Superior temporal gyrus (tissue), 1 donor: Measurements from ENCODE around the gene SYPL1.
A peak's percentile ranks its signal among the peaks of the same experiment; 100 is the strongest.

ENCODE experiments used
- DNase-seq: peaks from one replicate; pipeline ENCODE4 v3.0.0-alpha.2; 2016; ENCODE audit errors: extremely low spot score

The SYPL1 gene

GRCh38 chr7:106092204-106092603 lies 19.9 kb downstream of the SYPL1 start:
- DNase-seq = no peak

- no peak for DNase-seq
Measured at GRCh38 chr7:106089647-106090046, 22.5 kb downstream of the SYPL1 start.

DNA sequence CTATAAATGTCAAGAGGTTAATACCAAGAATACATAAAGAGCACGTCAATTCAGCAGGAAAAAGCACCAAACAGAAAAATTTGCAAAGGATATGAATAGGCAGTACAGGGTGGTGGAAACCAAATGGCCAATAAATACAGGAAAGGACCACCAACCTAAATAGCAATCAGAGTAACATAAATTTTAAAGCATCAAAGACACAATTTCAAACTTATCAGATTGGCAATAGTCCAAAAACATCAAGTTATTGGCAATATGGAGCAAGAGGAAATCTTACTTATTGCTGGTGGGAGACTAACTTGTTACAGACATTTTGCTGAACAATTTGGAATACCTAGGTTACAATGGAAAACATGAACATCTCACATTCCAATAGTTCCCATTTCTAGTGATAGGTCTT lies 24.1 kb downstream of the SYPL1 start:
- no peak for DNase-seq

DNA sequence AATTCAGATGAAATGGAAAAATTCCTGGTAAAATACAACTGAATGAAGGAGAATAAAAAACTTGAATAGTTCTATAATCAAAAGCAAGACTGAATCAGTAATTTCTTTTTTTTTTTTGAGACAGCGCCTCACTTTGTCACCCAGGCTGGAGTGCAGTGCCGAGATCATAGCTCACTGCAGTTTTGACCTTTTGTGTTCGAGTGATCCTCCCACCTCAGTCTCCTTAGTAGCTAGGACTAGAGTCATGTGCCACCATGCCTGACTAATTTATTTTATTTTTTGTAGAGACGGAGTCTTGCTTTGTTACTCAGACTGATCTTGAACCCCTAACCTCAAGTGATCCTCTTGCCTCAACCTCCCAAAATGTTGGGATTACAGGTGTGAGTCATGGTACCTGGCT lies 26.1 kb downstream of the SYPL1 start:
- no peak for DNase-seq

DNA sequence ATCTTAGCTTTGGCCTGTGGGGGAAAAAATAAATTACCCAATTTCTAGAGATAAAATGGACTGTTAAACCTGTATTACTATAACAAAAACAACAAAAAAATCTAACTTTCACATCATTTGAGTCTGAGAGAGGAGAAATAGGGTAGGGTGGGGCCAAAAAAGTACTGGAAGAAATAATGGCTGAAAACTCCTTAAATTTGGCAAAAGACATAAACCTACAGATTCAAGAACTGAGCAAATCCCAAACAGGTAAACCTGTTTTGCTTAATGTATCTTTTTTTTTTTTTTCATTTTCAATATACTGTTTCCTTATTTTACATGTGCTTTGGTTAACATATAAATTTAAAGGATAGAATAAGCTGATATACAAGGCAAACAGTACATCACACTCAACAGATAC lies 27.1 kb downstream of the SYPL1 start:
- DNase-seq = no peak

GRCh38 chr7:106083717-106084116 lies 28.4 kb downstream of the SYPL1 start:
- no peak for DNase-seq

DNA sequence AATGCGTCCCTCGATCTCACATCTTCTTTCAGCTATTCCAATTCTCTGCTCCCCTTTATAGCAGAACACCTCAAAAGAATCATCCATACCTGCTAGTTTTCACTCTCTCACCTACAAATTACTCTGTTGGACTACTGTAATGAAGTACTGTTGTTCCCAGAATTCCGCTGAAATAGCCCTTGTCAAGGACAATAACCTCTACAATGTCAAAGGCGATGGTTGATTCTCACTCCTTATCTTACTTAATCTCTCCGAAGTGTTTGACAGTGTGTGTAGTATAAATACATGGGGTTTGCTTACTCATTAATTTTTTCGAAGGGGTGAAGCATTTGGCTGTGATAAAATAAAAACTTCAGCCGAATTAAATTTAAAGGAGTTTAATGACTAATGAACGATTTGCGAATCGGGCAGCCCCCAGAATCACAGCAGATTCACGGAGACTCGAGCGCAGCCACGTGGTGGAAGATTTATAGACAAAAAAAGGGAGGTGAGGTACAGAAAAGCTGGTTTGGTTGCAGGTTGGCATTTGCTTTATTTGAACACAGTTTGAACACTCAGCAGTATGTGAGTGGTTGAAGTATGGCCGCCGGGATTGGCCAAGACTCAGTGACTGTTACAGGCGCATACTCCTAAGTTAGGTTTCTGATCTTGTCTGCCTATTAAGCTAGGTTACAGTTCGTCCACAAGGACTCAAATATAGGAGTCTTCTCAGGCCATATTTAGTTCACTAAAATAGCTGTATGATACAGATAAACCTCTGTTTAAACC lies 29.8 kb downstream of the SYPL1 start:
- DNase-seq = no peak

- no peak for DNase-seq
Measured at GRCh38 chr7:106080300-106080987, 31.7 kb downstream of the SYPL1 start.

GRCh38 chr7:106076537-106076936 lies 35.6 kb downstream of the SYPL1 start:
- DNase-seq = no peak

DNA sequence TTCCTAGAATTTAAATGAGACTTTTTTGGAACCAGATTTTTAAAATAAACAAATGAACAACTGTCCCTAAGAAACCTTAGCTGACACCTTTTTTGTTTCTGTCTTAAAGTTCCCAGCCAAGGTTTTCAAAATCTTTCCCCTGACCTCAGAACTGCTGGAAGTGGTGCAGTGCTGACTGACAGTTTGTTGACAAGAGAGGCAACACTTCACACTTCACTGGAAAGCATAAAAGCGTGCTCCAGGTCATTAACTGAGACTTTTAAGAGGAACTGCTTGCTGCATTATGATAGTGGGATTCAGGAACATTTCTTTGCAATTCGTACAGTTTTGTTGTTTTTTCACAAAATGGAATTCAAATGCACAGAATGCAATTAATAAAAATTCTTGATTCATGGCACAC lies 36.2 kb downstream of the SYPL1 start:
- DNase-seq = no peak

- DNase-seq = no peak
Measured at GRCh38 chr7:106074257-106074656, 37.9 kb downstream of the SYPL1 start.

- DNase-seq = no peak
Measured at GRCh38 chr7:106073701-106074100, 38.4 kb downstream of the SYPL1 start.

DNA sequence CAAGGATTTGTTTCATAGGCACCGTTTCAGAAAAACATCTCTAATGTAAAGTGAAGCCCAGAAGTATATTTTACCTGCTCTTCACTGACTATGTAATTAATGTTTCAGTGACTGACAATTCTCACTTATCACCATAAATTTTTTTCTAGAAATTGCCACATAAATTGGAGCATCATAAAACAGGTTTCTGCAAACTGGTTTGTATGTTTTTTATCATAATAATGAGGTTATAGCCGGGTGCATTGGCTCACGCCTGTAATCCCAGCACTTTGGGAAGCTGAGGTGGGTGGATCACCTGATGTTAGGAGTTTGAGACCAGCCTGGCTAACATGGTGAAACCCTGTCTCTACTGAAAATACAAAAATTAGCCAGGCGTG lies 39.4 kb downstream of the SYPL1 start:
- no peak for DNase-seq

GRCh38 chr7:106071999-106072714 lies 40.0 kb downstream of the SYPL1 start:
- DNase-seq = peak; percentile 40

- no peak for DNase-seq
Measured at GRCh38 chr7:106071356-106071998, 40.6 kb downstream of the SYPL1 start.

DNA sequence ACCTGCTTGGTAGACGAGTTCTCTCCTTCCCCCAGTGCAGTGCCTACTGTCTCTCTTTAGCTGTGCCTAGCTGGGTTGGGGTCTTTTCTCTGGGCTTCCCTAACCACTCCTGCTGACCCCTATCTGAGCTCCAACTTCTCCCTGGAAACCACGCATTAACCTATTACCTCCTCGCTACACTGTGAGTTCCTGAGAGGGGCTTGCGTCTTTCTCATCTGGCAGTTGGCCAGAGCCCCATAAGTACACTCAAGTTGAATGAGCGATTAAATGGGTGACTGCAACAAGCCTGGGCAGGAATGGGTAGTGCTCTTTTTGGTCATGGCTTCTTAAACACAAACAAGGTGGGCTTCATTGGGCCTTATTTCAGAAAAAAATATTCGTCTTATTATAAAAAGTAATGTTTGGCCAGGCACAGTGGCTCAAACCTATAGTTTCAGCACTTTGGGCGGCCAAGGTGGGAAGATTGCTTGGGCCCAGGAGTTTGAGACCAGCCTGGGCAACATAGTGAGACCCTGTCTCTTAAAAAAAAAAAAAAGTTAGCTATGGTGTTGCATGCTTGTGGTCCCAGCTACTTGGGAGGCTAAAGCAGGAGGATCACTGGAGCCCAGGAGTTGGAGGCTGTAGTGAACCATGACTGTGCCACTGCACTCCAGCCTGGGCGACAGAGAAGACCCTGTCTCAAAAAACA lies 41.4 kb downstream of the SYPL1 start:
- no peak for DNase-seq

- DNase-seq = no peak
Measured at GRCh38 chr7:106070201-106070551, 41.9 kb downstream of the SYPL1 start.

DNA sequence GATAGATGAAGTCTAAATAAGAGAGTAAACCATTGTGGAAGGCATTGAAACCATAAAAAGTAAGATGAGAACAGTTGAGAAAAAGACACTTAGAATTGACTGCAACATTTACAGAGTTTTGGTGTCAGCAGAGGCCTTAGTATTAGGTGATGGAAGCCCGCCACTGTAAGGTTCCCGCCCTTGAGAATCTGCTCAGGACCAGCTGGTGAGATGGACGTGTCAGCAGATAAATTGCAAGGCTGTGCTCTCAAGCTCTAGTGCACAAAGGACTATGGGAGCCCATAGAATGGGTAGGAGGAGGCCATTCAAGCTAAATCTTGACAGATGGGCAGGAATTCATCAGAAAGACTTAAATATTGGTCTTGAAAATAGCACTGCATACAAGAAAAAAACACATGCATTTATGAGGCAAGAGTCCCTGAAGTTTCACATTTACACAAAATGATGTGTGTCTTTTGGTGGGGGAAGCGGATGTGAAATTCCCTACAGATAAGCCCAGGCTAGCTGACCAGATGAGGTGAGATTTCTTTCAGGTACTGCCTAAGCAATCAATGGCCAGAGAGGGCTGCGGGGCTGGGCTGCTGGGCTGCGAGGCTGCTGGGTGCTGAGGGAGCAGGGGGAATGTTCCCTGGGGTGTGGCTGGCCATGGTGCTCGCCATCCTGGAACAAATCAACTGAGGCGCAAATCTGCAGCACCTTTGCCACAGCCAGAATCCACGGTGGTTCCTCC lies 42.5 kb downstream of the SYPL1 start:
- DNase-seq = no peak

GRCh38 chr7:106068986-106069385 lies 43.1 kb downstream of the SYPL1 start:
- DNase-seq = no peak

DNA sequence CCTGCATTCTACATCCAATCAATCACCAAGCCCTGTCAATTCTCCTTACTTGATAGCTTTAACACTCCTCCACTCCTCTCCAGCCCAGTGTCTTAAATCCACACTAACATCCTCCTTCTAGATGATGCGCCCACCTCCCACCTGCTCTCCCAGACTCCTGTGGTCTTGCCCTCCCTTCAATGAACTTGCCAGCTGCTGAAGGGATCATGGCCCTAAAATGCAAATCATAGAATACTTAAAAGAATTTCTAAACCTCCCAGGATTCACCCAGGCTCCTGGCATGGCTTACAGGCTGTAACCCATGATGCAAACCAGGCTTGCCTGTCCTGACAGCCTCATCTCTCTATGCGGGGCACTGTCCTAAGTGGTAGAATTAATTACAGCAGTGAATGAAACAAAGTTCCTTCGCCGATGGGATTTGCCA lies 43.6 kb downstream of the SYPL1 start:
- DNase-seq = no peak

DNA sequence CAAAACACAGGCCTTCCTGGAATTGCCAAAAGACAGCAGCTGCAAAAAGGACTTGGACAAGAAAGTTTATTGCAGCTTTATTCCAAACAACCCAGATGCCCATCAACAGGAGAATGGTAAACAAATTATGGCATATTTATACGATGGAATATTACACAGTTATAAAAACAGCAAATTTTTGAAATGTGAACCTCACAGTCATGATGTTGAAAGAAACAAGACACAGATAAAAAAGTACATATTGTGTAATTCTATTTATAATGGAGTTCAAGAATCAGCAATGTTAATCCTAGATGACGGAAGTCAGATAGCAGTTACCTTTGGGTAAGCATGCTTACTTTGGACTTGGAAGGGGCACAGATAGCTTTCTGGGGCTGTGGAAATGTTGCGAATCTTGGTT lies 44.4 kb downstream of the SYPL1 start:
- no peak for DNase-seq
